ENCODE measurements around the gene IRX4.

Gene IRX4

DNA sequence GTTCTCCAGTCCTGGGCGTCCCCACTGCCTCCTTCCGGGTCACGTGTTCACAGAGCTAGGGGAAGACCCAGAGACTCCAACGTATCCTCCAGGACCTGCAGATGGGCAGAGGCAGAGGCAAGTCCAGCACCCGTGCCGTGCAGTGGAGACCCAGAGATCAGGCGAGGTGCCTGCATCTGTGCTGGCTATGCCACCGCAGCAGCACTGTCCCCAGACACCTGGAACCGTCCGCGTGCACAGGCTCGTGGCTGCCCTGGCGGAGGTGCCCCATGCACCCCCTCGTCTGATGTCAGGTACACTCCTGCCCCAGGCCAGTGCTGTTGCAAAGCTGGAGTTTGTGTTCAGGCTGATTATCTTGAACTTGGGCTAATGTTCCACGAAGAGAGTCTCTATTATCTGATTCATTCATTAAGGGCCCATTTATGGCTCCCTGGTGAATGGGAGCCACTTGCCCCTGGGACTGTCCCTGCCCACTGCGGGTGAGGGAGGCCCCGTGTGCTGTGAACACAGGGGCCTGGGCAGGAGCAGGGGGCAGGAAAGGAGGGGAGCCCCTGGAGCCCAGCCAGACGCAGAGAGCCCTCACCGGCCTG lies 13.7 kb downstream of the IRX4 start:
- Histone ChIP-seq H3K36me3 (ENCODE audit: control insufficient read depth, insufficient read depth, low read length) (no peaks in the 10 kb centered on the region), H3K79me2 (no peaks in the 10 kb centered on the region), H3K27ac (no peak overlapping the region), H3K27me3 (ENCODE audit: control insufficient read depth, insufficient read depth, low read length) (no peaks in the 10 kb centered on the region), H3K4me1 (no peaks in the 10 kb centered on the region), H3K9me3 (ENCODE audit: control insufficient read depth, low read length) (no peaks in the 10 kb centered on the region), H3K4me2 (ENCODE audit: low read length) (no peak overlapping the region), H2AFZ (no peak overlapping the region), H3K4me3 (ENCODE audit: low read depth, low read length) (no peak overlapping the region), H3K9ac (no peak overlapping the region)
- TF ChIP-seq, protein P1, sequence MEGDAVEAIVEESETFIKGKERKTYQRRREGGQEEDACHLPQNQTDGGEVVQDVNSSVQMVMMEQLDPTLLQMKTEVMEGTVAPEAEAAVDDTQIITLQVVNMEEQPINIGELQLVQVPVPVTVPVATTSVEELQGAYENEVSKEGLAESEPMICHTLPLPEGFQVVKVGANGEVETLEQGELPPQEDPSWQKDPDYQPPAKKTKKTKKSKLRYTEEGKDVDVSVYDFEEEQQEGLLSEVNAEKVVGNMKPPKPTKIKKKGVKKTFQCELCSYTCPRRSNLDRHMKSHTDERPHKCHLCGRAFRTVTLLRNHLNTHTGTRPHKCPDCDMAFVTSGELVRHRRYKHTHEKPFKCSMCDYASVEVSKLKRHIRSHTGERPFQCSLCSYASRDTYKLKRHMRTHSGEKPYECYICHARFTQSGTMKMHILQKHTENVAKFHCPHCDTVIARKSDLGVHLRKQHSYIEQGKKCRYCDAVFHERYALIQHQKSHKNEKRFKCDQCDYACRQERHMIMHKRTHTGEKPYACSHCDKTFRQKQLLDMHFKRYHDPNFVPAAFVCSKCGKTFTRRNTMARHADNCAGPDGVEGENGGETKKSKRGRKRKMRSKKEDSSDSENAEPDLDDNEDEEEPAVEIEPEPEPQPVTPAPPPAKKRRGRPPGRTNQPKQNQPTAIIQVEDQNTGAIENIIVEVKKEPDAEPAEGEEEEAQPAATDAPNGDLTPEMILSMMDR (IDR thresholded peaks at IDR 0.05) = no peak

GRCh38 chr5:1867815-1868143 lies 14.9 kb downstream of the IRX4 start:
- TF ChIP-seq, protein P1 (IDR thresholded peaks at IDR 0.05) = no peak

DNA sequence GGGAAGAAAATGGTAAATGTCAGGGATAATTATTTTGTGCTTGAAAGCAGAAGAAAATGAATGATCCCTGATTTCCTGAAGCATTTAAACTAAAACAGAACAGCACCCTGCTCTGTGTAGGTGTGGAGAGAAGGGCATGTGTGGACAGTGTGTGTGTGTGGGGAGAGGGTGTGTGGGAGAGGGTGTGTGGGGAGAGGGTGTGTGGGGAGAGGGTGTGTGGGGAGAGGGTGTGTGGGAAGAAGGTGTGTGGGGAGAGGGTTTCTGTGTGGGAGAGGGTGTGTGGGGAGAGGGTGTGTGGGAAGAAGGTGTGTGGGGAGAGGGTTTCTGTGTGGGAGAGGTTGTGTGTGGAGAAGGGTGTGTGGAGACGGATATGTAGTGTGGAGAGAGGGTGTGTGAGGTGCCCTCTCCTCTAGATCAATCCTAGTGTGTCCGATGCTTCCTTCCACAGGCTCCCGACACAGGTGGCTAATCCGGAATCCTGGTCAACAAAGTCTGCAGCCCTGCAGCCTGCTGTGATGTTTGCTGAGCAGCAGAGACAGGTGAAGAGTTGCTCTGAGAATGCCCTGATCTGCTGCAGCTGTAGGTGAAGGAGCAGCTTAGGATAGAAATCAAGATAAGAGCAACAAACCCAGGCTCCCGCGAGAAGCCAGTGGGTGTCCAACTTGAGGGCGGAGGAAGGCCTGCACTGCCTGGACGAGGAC lies 15.5 kb downstream of the IRX4 start:
- H3K4me3 ChIP-seq (ENCODE audit: low read depth, low read length) = no peak overlapping the region
- no peaks in the 10 kb centered on the region for H3K27me3 ChIP-seq (ENCODE audit: control insufficient read depth, insufficient read depth, low read length)
- H3K79me2 ChIP-seq = no peaks in the 10 kb centered on the region
- peak overlapping the region; percentile 53 for H2AFZ ChIP-seq
- no peak overlapping the region for H3K4me2 ChIP-seq (ENCODE audit: low read length)
- no peak overlapping the region for H3K27ac ChIP-seq
- H3K36me3 ChIP-seq (ENCODE audit: control insufficient read depth, insufficient read depth, low read length) = no peaks in the 10 kb centered on the region
- H3K4me1 ChIP-seq = no peaks in the 10 kb centered on the region
- no peak overlapping the region for H3K9ac ChIP-seq
- TF ChIP-seq, protein P1 (IDR thresholded peaks at IDR 0.05) = no peak
- H3K9me3 ChIP-seq (ENCODE audit: control insufficient read depth, low read length) = no peaks in the 10 kb centered on the region

More at GRCh38 chr5:1867815-1868143, 14.9 kb downstream of the IRX4 start:
- Histone ChIP-seq H3K4me3 (ENCODE audit: low read depth, low read length) (no peak overlapping the region), H3K27ac (no peak overlapping the region), H3K4me2 (ENCODE audit: low read length) (no peak overlapping the region), H3K79me2 (no peaks in the 10 kb centered on the region), H3K4me1 (no peaks in the 10 kb centered on the region), H3K9ac (no peak overlapping the region), H2AFZ (peak overlapping the region; percentile 53), H3K27me3 (ENCODE audit: control insufficient read depth, insufficient read depth, low read length) (no peaks in the 10 kb centered on the region), H3K9me3 (ENCODE audit: control insufficient read depth, low read length) (no peaks in the 10 kb centered on the region), H3K36me3 (ENCODE audit: control insufficient read depth, insufficient read depth, low read length) (no peaks in the 10 kb centered on the region)

DNA sequence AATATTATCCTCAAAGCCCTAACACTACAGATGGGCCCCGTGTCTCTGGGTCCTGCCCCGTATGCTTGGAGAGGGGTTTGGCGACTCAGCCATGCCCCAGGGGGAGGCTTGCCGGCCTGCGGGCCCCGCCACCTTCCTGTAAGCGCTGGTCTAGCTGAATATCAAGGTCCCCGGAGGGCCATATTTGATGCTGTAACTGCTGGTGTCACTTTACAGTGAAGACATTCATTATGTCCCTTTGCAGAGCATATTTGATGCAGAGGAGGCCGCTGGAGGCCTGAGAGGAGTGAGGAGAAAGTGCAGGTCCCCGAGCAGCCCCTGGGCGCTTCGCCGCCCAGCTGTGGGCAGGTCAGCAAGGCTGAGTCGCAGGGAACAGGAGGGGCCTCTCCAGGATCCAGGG lies 16.8 kb downstream of the IRX4 start:
- no peaks in the 10 kb centered on the region for H3K36me3 ChIP-seq (ENCODE audit: control insufficient read depth, insufficient read depth, low read length)
- H3K27me3 ChIP-seq (ENCODE audit: control insufficient read depth, insufficient read depth, low read length) = no peaks in the 10 kb centered on the region
- TF ChIP-seq, protein P1 (IDR thresholded peaks at IDR 0.05) = no peak

GRCh38 chr5:1865486-1865885 lies 17.2 kb downstream of the IRX4 start:
- no peak overlapping the region for H3K4me3 ChIP-seq (ENCODE audit: low read depth, low read length)
- no peaks in the 10 kb centered on the region for H3K4me1 ChIP-seq
- no peaks in the 10 kb centered on the region for H3K27me3 ChIP-seq (ENCODE audit: control insufficient read depth, insufficient read depth, low read length)
- no peak overlapping the region for H3K9ac ChIP-seq
- H2AFZ ChIP-seq = no peak overlapping the region
- H3K4me2 ChIP-seq (ENCODE audit: low read length) = no peak overlapping the region
- no peaks in the 10 kb centered on the region for H3K79me2 ChIP-seq
- H3K36me3 ChIP-seq (ENCODE audit: control insufficient read depth, insufficient read depth, low read length) = no peaks in the 10 kb centered on the region
- no peak overlapping the region for H3K27ac ChIP-seq
- H3K9me3 ChIP-seq (ENCODE audit: control insufficient read depth, low read length) = no peaks in the 10 kb centered on the region
- TF ChIP-seq, protein P1 (IDR thresholded peaks at IDR 0.05) = no peak

More for the DNA sequence above, 16.8 kb downstream of the IRX4 start:
- Histone ChIP-seq H3K79me2 (no peaks in the 10 kb centered on the region), H3K4me1 (no peaks in the 10 kb centered on the region), H3K4me2 (ENCODE audit: low read length) (no peak overlapping the region), H3K27ac (no peak overlapping the region), H3K9ac (no peak overlapping the region), H2AFZ (no peak overlapping the region), H3K9me3 (ENCODE audit: control insufficient read depth, low read length) (no peaks in the 10 kb centered on the region), H3K4me3 (ENCODE audit: low read depth, low read length) (no peak overlapping the region)
